Glomerular visceral epithelial cell (primary cell): ENCODE data around the gene MAGEF1.
A peak's percentile ranks its signal among the peaks of the same experiment; 100 is the strongest.

Source experiments
- DNase-seq: peaks from one replicate; pipeline ENCODE4 v3.0.0-alpha.2; 2016; ENCODE audit errors: extremely low spot score

The MAGEF1 gene

GRCh38 chr3:184690192-184690883 lies 21.5 kb downstream of the MAGEF1 start:
- DNase-seq, result no peak

GRCh38 chr3:184688882-184689271 lies 23.0 kb downstream of the MAGEF1 start:
- DNase-seq, result no peak

GRCh38 chr3:184688251-184688881 lies 23.5 kb downstream of the MAGEF1 start:
- peak; percentile 33 for DNase-seq

GRCh38 chr3:184687363-184688015 lies 24.4 kb downstream of the MAGEF1 start:
- DNase-seq, result no peak

GRCh38 chr3:184685646-184686045 lies 26.2 kb downstream of the MAGEF1 start:
- no peak for DNase-seq

GRCh38 chr3:184685055-184685454 lies 26.8 kb downstream of the MAGEF1 start:
- DNase-seq, result no peak

GRCh38 chr3:184683900-184684560 lies 27.8 kb downstream of the MAGEF1 start:
- DNase-seq, result no peak

- DNase-seq, result no peak
Measured at GRCh38 chr3:184683234-184683633, 28.6 kb downstream of the MAGEF1 start.

GRCh38 chr3:184682671-184683070 lies 29.2 kb downstream of the MAGEF1 start:
- no peak for DNase-seq

- DNase-seq, result no peak
Measured at GRCh38 chr3:184680385-184681345, 31.2 kb downstream of the MAGEF1 start.

GRCh38 chr3:184679056-184679816 lies 32.6 kb downstream of the MAGEF1 start:
- no peak for DNase-seq

GRCh38 chr3:184678317-184679055 lies 33.4 kb downstream of the MAGEF1 start:
- no peak for DNase-seq

GRCh38 chr3:184677344-184678316 lies 34.2 kb downstream of the MAGEF1 start:
- no peak for DNase-seq

- DNase-seq, result no peak
Measured at GRCh38 chr3:184676927-184677326, 34.9 kb downstream of the MAGEF1 start.

GRCh38 chr3:184674626-184675025 lies 37.2 kb downstream of the MAGEF1 start:
- DNase-seq, result no peak

GRCh38 chr3:184672977-184673870 lies 38.6 kb downstream of the MAGEF1 start:
- no peak for DNase-seq

GRCh38 chr3:184672335-184672734 lies 39.5 kb downstream of the MAGEF1 start:
- DNase-seq, result no peak
